ENCODE data around the gene NPBWR2.

Gene NPBWR2

GRCh38 chr20:64072498-64073063, 34.8 kb downstream of the NPBWR2 start:
- DNase-seq (ENCODE audit: low read depth), result no peak

GRCh38 chr20:64071341-64072332, 35.7 kb downstream of the NPBWR2 start:
- DNase-seq (ENCODE audit: low read depth), result no peak

GRCh38 chr20:64070244-64070993, 36.9 kb downstream of the NPBWR2 start:
- no peak for DNase-seq (ENCODE audit: low read depth)

- no peak for DNase-seq (ENCODE audit: low read depth)
Measured at GRCh38 chr20:64069614-64070243, 37.6 kb downstream of the NPBWR2 start.

GRCh38 chr20:64069209-64069613, 38.2 kb downstream of the NPBWR2 start:
- no peak for DNase-seq (ENCODE audit: low read depth)

GRCh38 chr20:64068386-64069208, 38.8 kb downstream of the NPBWR2 start:
- no peak for DNase-seq (ENCODE audit: low read depth)

- no peak for DNase-seq (ENCODE audit: low read depth)
Measured at GRCh38 chr20:64067733-64068307, 39.5 kb downstream of the NPBWR2 start.

GRCh38 chr20:64067005-64067632, 40.2 kb downstream of the NPBWR2 start:
- no peak for DNase-seq (ENCODE audit: low read depth)

GRCh38 chr20:64065974-64066343, 41.4 kb downstream of the NPBWR2 start:
- DNase-seq (ENCODE audit: low read depth), result no peak

GRCh38 chr20:64065062-64065973, 42.0 kb downstream of the NPBWR2 start:
- no peak for DNase-seq (ENCODE audit: low read depth)

GRCh38 chr20:64064145-64064698, 43.1 kb downstream of the NPBWR2 start:
- DNase-seq (ENCODE audit: low read depth), result no peak

- DNase-seq (ENCODE audit: low read depth), result no peak
Measured at GRCh38 chr20:64063389-64064144, 43.8 kb downstream of the NPBWR2 start.

GRCh38 chr20:64062596-64063388, 44.6 kb downstream of the NPBWR2 start, which contains the start of gene TCEA2:
Gene TCEA2, plus strand, starts transcription at chr20:64063198. Its CDS starts 115 bp downstream, at chr20:64063313.
- peak; percentile 80 for DNase-seq (ENCODE audit: low read depth)

- no peak for DNase-seq (ENCODE audit: low read depth)
Measured at GRCh38 chr20:64062276-64062595, 45.1 kb downstream of the NPBWR2 start.

- DNase-seq (ENCODE audit: low read depth), result no peak
Measured at GRCh38 chr20:64058536-64058935, 48.8 kb downstream of the NPBWR2 start.

- DNase-seq (ENCODE audit: low read depth), result peak; percentile 67
Measured at GRCh38 chr20:64057628-64058498, 49.5 kb downstream of the NPBWR2 start.
